HG02870 (cell line): ENCODE results near the gene ACTG1.
A peak's percentile ranks its signal among the peaks of the same experiment; 100 is the strongest.

Experiments used
- ATAC-seq: cut with Tn5 transposase; IDR thresholded peaks from one replicate; pipeline ENCODE4 v1.9.1; 2021; ENCODE audit warnings: mild to moderate bottlenecking, moderate library complexity; ENCODE audit not compliant: unreplicated experiment

Gene ACTG1

GRCh38 chr17:81499601-81499970, 13.0 kb downstream of the ACTG1 start:
- no peak for ATAC-seq

- no peak for ATAC-seq
These were observed 13.5 kb downstream of the ACTG1 start for GRCh38 chr17:81498953-81499600.

GRCh38 chr17:81494626-81495377, 17.8 kb downstream of the ACTG1 start:
- no peak for ATAC-seq

DNA sequence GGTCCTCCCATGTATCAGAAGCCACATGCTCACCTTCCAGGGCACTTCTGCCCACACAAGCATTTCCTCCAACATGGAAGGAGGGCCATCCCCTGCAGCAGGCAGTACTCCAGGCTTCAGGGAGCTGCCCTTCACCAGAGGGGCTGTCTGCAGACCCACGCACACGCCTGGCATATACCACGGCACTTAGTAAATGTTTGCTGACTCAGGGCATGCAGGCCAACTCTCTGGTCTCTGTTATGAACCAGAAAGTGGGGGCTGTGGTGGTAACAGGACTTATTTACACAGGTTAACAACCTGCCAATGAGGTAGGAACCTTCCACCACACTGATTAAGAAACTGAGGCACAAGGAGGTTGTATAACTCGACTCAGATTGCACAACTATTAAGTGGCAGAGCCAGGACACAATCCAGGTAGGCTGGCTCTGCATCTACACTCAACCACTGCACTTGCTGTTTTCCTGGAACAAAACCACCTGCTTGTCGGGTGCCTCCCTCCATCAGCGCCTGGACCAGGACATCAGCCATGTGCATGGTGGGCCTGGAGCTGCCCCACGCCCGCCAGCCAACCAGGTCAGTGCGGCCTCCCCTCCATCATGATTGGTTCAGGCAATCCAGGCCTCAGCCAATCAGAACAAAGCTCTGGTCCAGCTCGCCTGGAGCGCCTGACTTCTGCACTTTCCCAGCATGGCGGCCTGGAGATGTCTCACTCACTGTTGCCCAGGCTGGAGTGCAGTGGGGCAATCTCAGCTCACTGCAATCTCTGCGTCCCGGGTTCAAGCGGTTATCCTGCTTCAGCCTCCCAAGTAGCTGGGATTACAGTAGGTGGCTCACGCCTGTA, 19.2 kb downstream of the ACTG1 start:
- no peak for ATAC-seq

- no peak for ATAC-seq
These were observed 19.9 kb downstream of the ACTG1 start for GRCh38 chr17:81492706-81493105.

DNA sequence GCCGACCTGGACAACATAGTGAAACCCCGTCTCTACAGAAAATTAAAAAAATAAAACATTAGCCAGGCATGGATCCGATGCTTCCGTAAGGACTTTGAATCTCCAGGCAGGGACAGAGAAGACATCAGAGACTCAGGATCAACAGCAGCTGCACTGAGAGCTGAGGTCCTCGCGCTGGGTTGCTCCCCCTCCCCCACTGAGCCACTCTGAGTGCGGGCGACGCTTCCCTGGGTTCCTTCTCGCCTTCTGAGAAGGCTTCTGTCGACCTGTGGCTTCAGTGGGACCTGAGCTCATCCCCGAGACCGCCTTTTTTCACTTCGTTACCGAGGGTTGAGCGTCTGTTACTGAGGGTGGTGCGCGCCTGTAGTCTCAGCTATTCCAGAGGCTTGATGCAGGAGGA, 20.4 kb downstream of the ACTG1 start:
- ATAC-seq, result no peak

- no peak for ATAC-seq
These were observed 20.8 kb downstream of the ACTG1 start for GRCh38 chr17:81491761-81492160.

DNA sequence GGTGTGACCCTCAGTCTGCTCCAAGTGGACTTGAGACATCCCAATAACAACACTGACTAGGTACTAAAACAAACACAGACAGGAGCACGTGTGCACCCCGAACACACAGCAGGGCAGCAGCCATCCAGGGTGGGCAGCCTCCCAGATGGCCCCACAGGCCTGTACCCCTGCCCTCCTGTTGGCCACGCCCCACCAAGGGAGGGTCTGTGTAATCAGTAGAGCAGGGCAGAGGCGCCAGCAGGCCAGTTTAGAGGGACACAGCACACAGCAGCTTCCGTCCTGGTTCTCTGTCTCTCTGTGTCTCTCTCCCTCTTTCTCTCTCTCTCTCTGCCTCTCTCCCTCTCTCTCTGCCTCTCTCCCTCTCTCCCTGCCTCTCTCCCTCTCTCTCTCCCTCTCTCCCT, 21.4 kb downstream of the ACTG1 start:
- no peak for ATAC-seq

GRCh38 chr17:81489998-81490992, 22.3 kb downstream of the ACTG1 start:
- ATAC-seq, result no peak

- no peak for ATAC-seq
These were observed 23.3 kb downstream of the ACTG1 start for GRCh38 chr17:81489012-81489997.

- ATAC-seq, result no peak
These were observed 24.2 kb downstream of the ACTG1 start for GRCh38 chr17:81488276-81488860.

DNA sequence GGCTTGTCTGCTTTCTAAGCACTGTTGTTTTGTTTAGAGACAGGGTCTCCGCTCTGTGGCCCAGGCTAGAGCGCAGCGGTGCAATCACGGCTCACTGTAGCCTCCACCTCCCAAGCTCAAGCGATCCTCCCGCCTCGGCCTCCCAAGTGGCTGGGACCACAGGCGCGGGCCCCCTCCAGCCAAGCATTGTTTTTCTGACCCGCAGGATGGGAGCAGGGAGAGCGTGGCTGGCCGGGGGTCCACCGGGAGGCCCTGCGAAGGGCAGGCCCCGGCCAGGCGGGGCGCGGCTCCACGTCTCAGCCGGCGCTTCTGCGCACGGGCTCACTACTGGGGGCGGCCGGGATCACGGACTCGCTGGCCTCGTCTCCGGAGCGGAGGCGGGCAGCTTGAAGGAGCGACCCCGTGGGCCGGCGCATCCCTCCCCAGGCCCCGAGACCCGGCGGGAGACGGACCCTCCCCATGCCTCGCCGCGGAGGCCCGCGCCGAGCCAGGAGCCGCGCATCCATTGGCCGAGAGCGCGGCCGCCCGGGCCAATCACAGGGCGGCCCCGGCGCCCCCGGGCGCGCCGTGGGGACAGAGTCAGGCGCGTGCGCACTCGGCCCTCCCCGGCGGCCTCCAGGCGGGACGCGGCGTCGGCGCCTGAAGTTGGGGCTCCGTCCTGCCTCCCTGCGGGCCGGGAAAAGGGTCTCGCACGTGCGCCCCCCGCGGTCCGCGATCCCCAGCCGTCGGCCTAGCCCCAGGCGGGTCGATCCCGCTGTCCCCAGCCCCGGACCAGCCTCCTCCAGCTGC, 24.9 kb downstream of the ACTG1 start:
- no peak for ATAC-seq

GRCh38 chr17:81487089-81487486, 25.5 kb downstream of the ACTG1 start:
- no peak for ATAC-seq

DNA sequence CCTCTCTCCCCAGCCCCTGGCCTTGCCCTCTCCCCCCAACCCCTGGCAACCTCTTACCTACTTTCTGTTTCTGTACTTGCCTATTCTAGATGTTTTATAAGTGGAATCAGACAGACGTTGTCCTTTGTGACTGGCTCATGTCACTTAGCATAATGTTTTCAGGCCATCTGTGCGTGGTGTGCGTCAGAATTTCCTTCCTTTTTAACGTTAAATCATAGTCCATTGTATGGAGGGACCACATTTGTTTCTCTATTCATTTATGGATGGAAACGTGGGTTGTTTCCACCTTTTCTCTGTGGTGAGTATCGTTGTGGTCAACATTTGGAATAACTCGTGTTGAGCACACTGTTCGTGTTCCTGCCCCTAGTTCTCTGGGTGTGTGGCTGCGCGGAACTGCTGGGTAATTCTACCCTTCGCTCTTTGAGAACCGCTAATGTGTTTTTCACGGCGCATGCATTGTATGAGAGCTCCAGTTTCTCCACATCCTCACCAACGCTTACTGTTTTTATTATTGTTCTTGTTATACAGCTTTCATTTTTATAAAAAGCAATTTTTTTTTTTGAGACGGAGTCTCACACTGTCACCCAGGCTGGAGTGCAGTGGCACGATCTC, 26.3 kb downstream of the ACTG1 start:
- no peak for ATAC-seq

- peak; percentile 60 for ATAC-seq
These were observed 28.2 kb downstream of the ACTG1 start for GRCh38 chr17:81484195-81484979.

DNA sequence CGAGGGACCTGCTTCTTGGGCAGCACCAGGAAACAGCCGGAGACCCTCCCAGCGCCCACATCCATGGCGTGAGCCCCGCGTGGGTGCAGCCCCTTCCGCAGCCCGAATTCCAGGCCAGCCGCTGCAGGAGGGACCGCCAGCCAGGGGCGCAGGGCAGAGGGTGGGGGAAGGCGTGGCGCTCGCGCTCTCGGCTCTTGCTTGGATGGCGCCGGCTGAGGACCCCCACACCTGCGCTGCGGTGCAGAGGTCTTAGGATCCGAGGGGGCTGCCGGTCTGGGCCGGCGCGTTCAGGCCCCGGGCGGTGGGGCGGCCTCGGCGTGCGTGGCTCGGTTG, 28.8 kb downstream of the ACTG1 start:
- ATAC-seq, result no peak
